ENCODE measurements around the gene DAPK2.

GRCh38 chr15:63858881-63859280, 187.4 kb downstream of the DAPK2 start:
- TF ChIP-seq KLF16 (CRISPR knock-in tag; IDR thresholded peaks at IDR 0.05): no peak
- no peak for TF ChIP-seq ZNF501 (CRISPR knock-in tag; IDR thresholded peaks at IDR 0.05)
- no peak for TF ChIP-seq GMEB1 (CRISPR knock-in tag; IDR thresholded peaks at IDR 0.05; ENCODE audit: borderline replicate concordance)

Data from HepG2 (cell line).